Fibroblast of peridontal ligament (primary cell): ENCODE measurements around the gene VARS2.
"Not testable (repeated sequence)": the region's sequence is repeated elsewhere in the genome, so short reads cannot be mapped to it uniquely, and the experiment has no call there.

Experiments
- DNase-seq: peaks from one replicate; pipeline ENCODE4 v3.0.0-alpha.2; 2010; ENCODE audit errors: extremely low read depth

VARS2 gene

DNA sequence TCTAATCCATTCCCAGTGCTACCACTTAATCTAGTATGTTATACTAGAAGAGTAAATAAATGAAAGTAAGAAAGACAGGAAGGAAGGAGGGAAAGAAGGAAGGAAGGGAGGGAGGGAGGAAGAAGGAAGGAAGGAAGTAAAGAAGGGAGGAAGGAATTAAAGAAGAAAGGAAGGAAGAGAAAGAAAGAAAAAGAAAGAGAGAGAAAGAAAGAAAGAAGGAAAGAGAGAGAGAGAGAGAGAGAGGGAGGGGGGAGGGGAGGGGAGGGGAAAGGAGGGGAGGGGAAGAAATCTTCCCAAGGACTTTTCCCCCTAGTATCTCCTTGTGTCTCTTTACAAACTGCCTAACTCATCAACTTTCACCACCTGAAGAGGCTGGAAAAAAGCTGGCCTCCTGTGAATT lies 48.7 kb downstream of the VARS2 start:
- no peak for DNase-seq

DNA sequence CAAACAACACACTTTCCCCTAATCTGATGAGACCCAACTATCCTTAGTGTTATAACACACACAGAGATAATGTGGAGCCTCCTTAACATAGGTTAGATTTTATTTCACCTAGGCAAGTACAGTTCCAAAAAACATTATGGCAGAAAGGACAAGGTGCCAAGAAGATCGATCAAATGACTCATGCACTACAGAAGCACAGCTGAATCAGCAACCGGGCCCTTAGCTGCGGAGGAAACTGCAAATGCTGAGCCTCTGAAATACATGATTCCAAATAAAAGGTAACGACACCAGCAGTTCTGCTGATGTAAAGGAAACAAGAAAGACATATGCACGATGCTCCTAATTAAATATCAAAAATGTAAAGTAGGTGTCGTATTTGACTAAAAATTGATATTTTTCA lies 49.6 kb downstream of the VARS2 start:
- DNase-seq: no peak

DNA sequence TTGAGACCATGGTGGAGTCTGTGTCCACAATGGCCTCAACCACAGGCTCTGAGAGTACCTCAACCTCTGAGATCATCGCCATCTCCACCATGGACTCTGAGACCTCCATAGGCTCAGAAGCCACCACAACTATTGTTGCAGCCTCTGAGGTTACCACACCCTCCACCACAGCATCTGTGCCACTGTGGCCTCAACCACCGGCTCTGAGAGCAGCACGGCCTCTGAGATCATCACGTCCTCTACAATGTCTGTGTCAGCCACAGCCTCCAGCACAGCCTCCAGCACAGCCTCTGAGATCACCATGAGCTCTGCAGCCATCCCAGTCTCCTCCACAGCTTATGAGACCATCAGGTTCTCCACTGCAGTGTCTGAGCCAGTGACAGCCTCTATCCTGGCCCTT lies 50.0 kb downstream of the VARS2 start:
- no peak for DNase-seq

DNA sequence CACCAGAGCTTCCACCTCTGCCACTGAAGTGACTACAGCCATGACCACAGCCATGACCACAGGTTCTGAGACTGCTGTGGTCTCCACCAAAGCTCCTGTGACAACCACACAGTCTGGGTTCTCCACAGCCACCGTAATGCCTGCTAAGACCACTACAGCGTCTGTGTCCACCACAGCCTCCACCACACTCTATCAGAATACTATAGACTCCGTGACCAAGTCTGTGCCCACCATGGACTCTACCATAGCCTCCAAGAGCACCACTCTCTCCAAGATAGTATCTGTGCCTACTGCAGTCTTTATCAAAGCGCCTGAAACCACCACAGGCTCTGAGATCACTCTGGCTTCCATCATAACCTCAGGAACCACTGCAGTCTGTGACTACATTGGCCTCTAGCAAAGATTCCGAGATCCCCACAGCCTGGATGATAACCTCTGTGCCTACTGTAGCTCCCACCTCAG lies 51.1 kb downstream of the VARS2 start:
- no peak for DNase-seq

DNA sequence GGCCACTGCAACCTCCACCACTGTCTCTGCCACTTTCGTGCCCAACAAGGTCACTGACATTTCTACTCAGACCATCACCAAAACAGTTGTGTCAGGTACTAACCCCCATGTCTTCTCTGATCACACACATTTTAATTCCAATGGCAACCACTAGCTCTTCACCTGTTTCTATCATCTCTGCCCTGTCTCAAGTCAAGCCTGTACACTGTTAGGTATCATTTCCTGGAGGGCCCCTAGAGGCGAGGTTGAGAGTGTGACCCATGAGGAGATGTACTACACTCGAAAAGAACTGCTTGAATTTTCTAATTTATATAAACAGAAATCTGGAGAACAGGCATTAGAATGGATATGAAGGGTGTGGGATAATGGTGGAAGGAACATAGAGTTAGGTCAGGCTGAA lies 52.1 kb downstream of the VARS2 start:
- DNase-seq: no peak

DNA sequence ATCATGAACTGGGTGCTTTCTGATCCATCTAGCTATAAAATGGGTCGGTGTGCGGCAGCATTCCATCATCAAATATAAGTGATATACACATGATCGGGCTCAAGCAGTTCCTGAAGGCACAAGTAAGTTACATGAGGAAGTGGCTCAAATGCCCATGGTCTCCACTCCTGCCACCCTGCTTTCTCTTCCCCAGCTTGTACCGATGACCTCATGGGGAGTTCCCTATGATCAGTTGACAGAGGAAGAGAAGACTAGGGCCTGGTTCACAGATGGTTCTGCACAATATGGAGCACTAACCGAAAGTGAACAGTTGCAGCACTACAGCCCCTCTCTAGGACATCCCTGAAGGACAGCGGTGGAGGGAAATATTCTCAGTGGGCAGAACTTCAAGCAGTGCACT lies 55.1 kb downstream of the VARS2 start:
- not testable (repeated sequence) for DNase-seq

DNA sequence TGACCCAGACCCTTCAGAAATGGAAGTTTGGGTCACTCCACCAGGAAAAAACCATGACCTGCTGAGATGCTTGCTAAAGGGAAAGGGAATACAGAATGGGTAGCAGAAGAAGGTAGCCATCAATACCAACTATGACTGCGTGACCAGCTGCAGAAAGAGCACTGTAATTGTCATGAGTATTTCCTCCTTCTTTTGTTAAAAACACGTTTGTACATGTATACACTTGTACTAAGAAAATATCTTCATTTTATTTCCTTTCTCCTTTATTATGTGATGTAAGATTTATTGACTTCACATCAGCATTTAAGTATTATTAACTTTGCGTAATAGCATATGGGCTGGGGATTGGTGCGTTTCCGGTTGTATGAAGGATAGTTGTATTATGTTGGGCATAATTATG lies 56.9 kb downstream of the VARS2 start:
- DNase-seq: no peak

DNA sequence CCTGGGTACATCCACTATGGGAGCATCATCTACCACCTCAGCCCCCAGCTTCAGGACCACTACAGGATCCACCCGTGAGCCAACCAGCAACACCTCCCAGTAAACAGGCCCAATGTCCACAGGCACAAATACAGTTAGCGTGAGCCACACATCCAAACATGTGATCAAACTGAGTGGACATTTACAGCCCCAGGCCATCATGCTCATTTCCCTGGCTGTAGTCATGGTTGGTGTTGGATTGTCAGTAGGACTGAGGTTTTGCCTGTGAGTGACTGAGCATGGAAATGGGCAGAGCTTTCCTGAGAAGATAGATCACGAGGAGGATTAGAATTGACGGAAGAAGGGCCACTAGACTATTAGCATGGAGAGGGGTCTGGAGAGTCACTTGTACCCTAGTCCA lies 58.8 kb downstream of the VARS2 start:
- DNase-seq: no peak

DNA sequence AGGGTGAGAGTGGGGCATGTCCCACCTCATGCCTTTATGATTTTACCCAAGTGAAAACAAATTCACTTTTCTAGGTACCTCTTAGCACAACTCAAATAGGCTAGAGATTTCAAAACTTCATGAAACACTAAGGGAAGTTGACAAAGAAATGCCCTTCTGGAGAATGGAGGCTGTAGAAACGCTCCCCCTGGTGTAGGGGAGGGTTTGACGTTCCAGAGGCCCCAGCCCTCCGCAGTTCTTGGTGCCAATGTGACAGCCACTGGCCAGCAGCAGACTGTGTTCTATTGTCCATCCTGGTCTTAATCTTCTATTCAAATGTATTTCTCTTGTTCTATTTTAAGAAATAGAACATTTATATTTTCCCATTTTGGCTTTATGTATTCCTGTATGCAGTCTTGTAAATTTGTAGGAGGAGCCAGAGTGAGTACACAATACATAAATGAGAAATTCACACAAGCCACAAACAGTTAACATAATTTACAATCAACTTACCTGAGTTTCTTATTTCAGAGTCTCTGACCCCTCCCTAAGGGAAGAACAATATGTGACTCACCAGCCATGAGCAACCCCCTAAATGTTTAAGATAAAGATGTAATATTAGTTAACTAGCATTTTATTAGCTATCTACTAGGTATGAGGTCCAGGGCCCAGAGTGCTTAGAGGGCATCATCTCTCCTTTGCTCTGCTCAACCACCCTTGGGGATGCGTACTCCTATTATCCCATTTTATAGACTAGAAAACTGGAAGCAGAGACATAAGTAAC lies 60.6 kb downstream of the VARS2 start:
- DNase-seq: no peak
